ENCODE measurements around the gene MID1IP1.

GRCh38 chrX:38837389-38837788, 36.1 kb downstream of the MID1IP1 start:
- TF ChIP-seq POLR2A (IDR thresholded peaks at IDR 0.05): no peak
- TF ChIP-seq, protein P1, sequence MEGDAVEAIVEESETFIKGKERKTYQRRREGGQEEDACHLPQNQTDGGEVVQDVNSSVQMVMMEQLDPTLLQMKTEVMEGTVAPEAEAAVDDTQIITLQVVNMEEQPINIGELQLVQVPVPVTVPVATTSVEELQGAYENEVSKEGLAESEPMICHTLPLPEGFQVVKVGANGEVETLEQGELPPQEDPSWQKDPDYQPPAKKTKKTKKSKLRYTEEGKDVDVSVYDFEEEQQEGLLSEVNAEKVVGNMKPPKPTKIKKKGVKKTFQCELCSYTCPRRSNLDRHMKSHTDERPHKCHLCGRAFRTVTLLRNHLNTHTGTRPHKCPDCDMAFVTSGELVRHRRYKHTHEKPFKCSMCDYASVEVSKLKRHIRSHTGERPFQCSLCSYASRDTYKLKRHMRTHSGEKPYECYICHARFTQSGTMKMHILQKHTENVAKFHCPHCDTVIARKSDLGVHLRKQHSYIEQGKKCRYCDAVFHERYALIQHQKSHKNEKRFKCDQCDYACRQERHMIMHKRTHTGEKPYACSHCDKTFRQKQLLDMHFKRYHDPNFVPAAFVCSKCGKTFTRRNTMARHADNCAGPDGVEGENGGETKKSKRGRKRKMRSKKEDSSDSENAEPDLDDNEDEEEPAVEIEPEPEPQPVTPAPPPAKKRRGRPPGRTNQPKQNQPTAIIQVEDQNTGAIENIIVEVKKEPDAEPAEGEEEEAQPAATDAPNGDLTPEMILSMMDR (IDR thresholded peaks at IDR 0.05): no peak
